Mucosa of rectum (tissue), 2 donors: Measurements from ENCODE around the gene NEK9.

Experiments used
- H3K27ac ChIP-seq, 2 donors: one replicate each; pipeline ENCODE4 v1.7.0; 2013; ENCODE audit warnings: inconsistent platforms in 2 of 2, low read depth in 2 of 2, low read length in 2 of 2
- H3K27me3 ChIP-seq, 2 donors: one replicate each; pipeline ENCODE4 v1.7.0; 2013; ENCODE audit warnings: low read length in 2 of 2; ENCODE audit not compliant: control insufficient read depth in 2 of 2, insufficient read depth in 2 of 2
- H3K36me3 ChIP-seq, 2 donors: one replicate each; pipeline ENCODE4 v1.7.0; 2013; ENCODE audit warnings: low read length in 2 of 2; ENCODE audit not compliant: control insufficient read depth in 2 of 2, insufficient read depth in 2 of 2
- H3K4me1 ChIP-seq, 2 donors: one replicate each; pipeline ENCODE4 v1.7.0; 2013; ENCODE audit warnings: low read length in 2 of 2, mild to moderate bottlenecking in 1 of 2; ENCODE audit not compliant: control insufficient read depth in 2 of 2, insufficient read depth in 2 of 2
- H3K4me3 ChIP-seq, 2 donors: one replicate each; pipeline ENCODE4 v1.7.0; 2013; ENCODE audit warnings: low read length in 2 of 2
- H3K9ac ChIP-seq, 2 donors: one replicate each; pipeline ENCODE4 v1.7.0; 2013; ENCODE audit warnings: low read length in 2 of 2, low read depth in 1 of 2, mild to moderate bottlenecking in 1 of 2
- H3K9me3 ChIP-seq, 2 donors: one replicate each; pipeline ENCODE4 v1.7.0; 2013; ENCODE audit warnings: low read length in 2 of 2; ENCODE audit not compliant: control insufficient read depth in 2 of 2
- donor health status: healthy.
- donor health status: Normal muscosa, but diverticular disease.

The NEK9 gene

DNA sequence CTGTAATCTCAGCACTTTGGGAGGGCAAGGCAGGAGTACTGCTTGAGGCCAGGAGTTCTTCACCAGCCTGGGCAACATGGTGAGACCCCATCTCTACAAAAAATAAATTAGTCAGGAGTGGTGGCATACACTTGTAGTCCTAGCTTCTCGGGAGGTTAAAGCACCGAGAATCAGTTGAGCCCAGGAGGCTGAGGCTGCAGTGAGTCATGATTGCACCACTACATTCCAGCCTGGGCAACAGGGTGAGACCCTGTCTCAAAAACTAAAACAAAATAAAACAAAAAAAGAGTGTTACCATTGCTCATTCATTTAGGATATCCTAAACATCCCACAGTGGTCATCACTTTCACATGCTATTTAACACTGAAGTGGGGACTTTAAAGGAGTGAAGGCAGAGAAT lies 7.8 kb downstream of the NEK9 start:
- H3K27me3 ChIP-seq: no peaks in the 10 kb centered on the region
- no peaks in the 10 kb centered on the region for H3K4me1 ChIP-seq
- H3K9me3 ChIP-seq: no peaks in the 10 kb centered on the region
- H3K4me3 ChIP-seq: no peak overlapping the region
- H3K36me3 ChIP-seq: peaks cover 37 to 54% of the 10 kb centered on the region in 2 donors
- H3K9ac ChIP-seq: no peak overlapping the region
- H3K27ac ChIP-seq: no peak overlapping the region

DNA sequence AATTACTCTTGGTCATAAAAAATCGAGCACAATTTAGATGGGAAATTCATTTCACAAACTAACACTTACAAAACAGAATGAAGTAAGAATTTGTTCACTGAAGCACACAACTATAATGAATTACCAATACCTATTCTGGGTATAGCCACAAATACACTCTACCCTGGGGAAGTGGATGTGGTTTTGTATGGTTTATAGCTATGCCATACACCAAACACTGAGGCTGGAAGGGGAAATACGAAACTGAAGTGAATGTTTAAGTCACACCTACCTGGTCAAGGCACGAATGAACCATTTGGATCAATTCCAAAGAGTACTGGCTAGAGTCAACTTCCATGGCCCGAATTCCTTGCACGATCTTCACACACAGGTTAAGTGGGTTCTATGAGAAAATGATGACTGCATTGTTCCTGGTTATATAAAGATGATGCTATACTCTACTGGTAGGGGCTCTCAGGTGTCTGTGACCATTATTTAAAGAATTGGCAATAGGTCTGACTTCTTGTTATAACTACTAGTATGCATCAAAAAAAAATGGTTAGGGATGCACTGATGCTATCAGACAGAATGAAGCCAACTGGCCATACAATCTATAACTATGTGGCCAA lies 12.8 kb downstream of the NEK9 start:
- Histone ChIP-seq H3K27ac (no peak overlapping the region), H3K9ac (no peak overlapping the region), H3K4me1 (no peaks in the 10 kb centered on the region), H3K4me3 (no peak overlapping the region), H3K36me3 (peaks cover 71 to 75% of the 10 kb centered on the region in 2 donors), H3K27me3 (no peaks in the 10 kb centered on the region), H3K9me3 (no peaks in the 10 kb centered on the region)

DNA sequence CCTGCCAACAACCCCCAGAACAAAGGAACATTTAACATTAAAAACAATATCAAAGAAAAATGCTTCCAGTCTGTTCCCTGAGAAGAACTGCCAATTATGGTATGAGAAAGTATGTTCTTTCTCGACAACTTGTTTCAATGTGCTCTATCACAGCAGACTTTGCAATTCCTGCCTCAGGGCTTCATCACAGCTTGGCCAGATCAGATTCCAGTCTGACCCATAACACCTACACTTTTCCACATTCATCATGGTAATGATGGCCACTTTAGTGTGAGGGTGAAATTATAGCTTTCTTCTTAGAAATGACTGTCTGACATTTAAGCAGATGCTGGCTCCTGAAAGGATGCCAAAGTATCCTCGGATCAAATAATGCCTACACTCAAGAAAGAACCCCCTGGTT lies 17.0 kb downstream of the NEK9 start:
- H3K36me3 ChIP-seq: peaks cover 69 to 75% of the 10 kb centered on the region in 2 donors
- no peaks in the 10 kb centered on the region for H3K27me3 ChIP-seq
- H3K27ac ChIP-seq: no peak overlapping the region
- H3K4me3 ChIP-seq: no peak overlapping the region
- H3K9ac ChIP-seq: no peak overlapping the region
- H3K9me3 ChIP-seq: no peaks in the 10 kb centered on the region
- H3K4me1 ChIP-seq: no peaks in the 10 kb centered on the region

DNA sequence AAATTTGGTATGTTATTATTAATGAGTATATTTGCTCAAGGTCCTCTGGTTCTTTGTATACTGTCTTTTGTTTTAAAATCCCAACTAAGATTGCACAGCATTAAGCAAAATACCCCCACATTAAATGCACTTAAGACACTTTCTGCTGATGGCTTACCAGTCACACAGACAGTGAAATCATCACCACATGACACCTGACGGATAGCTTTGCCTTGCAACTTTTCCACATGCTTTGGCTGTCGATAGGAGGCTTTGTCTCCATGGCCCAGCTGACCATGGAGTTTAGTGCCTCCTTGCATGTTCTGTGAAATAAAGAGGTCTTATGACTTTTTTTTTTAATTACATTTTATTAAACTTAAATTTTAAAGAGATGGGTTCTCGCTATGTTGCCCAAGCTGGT lies 19.7 kb downstream of the NEK9 start:
- no peaks in the 10 kb centered on the region for H3K27me3 ChIP-seq
- no peak overlapping the region for H3K9ac ChIP-seq
- H3K4me1 ChIP-seq: no peaks in the 10 kb centered on the region
- no peaks in the 10 kb centered on the region for H3K9me3 ChIP-seq
- no peak overlapping the region for H3K4me3 ChIP-seq
- H3K27ac ChIP-seq: no peak overlapping the region
- peaks cover 44 to 64% of the 10 kb centered on the region in 2 donors for H3K36me3 ChIP-seq

DNA sequence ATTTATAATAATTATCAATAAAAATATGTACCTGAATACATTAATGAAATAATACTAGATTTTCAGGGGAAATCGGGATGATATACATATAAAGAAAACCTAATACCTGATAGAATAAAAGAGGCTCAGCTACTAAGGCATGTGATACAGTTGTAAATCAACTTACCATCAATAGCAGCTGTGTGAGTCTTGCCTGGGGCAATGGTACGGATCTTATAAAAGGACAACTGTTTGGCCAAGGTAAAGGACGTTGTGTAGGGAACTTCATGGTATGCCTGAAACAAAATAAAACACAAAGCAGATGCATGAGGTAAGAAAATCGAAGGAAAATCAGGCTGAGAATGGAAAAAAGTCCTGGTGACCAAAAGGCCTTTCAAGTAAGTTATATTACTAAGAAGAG lies 25.4 kb downstream of the NEK9 start:
- no peak overlapping the region for H3K9ac ChIP-seq
- H3K27ac ChIP-seq: no peak overlapping the region
- peaks cover 0 to 3% of the 10 kb centered on the region in 2 donors for H3K4me1 ChIP-seq
- no peak overlapping the region for H3K4me3 ChIP-seq
- H3K9me3 ChIP-seq: no peaks in the 10 kb centered on the region
- H3K36me3 ChIP-seq: peaks cover 37 to 54% of the 10 kb centered on the region in 2 donors
- no peaks in the 10 kb centered on the region for H3K27me3 ChIP-seq

DNA sequence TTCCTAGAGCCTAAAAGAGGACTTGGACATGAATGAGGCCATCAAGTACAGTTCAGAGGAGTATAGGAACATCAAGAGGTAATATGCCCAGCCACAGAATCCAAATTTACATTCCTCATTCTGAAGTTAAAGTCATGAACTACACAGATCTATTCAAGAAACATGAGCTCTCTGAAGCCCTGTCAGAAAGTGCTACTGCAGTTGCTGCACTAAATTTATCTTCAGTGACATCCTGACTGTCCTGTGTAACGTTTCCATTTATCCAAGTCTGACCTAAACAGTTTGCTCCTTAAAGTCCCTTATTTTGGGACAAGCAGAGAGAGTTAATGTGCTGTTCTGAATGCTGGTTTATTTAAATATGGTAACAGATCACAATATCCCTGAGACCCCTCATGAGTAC lies 28.2 kb downstream of the NEK9 start:
- no peak overlapping the region for H3K9ac ChIP-seq
- peaks cover 45 to 60% of the 10 kb centered on the region in 2 donors for H3K36me3 ChIP-seq
- H3K9me3 ChIP-seq: no peaks in the 10 kb centered on the region
- H3K27me3 ChIP-seq: no peaks in the 10 kb centered on the region
- no peak overlapping the region for H3K27ac ChIP-seq
- H3K4me1 ChIP-seq: peaks cover 0 to 3% of the 10 kb centered on the region in 2 donors
- H3K4me3 ChIP-seq: no peak overlapping the region

DNA sequence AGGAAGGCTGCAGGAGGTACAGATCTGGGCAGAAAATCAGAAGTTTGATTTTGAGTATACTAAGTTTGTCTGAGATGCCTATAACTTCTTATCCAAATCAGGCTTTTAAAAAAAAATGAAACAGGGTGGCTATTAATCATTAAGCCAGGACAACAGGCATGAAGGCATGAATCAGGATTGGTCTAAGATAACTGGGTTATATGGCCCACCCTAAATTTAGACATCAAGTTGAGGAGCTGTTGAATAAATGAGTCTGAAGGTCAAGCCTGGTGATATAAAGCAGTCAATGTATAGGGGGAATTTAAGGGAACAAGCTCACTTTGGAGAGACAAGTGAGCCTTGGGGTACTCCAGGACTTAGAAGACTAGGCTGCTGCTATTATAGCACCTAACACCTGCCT lies 28.6 kb downstream of the NEK9 start:
- H3K9me3 ChIP-seq: no peaks in the 10 kb centered on the region
- H3K9ac ChIP-seq: no peak overlapping the region
- H3K36me3 ChIP-seq: peaks cover 47 to 57% of the 10 kb centered on the region in 2 donors
- H3K27ac ChIP-seq: no peak overlapping the region
- peaks cover 0 to 3% of the 10 kb centered on the region in 2 donors for H3K4me1 ChIP-seq
- H3K4me3 ChIP-seq: no peak overlapping the region
- H3K27me3 ChIP-seq: no peaks in the 10 kb centered on the region

DNA sequence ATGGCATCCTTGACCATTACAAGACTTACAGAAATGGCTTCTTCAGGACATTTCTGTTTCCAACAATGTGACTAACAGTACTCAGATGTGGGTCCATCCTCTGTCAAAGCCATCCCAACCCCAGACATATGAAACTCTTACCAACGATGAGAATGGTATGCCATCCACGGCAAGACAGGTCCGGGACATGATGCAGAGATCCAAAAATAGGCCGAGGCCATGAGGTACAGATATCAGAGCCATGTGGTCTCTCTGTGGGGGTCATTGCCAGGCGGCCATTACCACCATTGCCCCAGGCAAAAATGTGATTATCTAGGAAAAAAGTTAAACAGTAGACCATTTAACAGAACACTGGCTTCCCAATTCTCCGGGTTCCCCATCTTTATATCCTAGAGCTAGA lies 29.9 kb downstream of the NEK9 start:
- H3K9me3 ChIP-seq: no peaks in the 10 kb centered on the region
- H3K27ac ChIP-seq: no peak overlapping the region
- H3K4me1 ChIP-seq: peaks cover 0 to 3% of the 10 kb centered on the region in 2 donors
- H3K4me3 ChIP-seq: no peak overlapping the region
- H3K27me3 ChIP-seq: no peaks in the 10 kb centered on the region
- no peak overlapping the region for H3K9ac ChIP-seq
- H3K36me3 ChIP-seq: peaks cover 47 to 65% of the 10 kb centered on the region in 2 donors

DNA sequence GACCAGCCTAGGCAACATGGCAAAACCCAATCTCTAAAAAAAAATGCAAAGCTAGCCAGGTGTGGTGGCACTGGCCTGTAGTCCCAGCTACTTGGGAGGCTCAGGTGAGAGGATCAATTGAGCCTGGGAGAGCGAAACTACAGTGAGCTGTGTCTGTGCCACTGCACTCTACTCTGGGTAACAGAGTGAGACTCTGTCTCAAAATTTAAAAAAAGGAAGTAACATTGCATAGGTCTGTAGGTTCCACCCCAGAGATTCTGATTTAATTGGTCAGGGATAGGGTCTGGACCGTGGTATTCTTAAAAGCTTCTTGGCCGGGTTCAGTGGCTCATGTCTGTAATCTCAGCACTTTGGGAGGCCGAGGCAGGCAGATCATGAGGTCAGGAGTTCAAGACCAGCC lies 31.2 kb downstream of the NEK9 start:
- Histone ChIP-seq H3K27me3 (no peaks in the 10 kb centered on the region), H3K27ac (no peak overlapping the region), H3K9me3 (no peaks in the 10 kb centered on the region), H3K4me3 (no peak overlapping the region), H3K9ac (no peak overlapping the region), H3K4me1 (peaks cover 0 to 3% of the 10 kb centered on the region in 2 donors), H3K36me3 (peaks cover 37 to 60% of the 10 kb centered on the region in 2 donors)

DNA sequence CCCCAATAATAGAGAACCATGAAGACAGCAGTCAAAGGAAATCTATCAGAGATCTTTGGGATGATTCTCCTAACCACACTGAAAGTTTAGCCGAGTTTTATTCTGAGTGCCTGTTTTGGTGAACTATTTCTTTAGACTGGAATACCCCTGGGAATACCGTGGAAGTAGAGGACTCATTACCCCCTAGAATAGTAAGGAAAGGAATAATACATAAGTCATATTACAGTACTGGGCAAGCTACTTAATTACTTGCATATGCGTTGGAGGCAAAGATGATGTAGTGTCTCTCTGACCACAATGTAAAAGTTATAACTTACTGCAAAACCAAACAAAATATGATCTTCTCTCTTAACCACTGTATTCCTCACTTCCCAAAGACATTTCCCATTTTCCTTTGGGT lies 32.0 kb downstream of the NEK9 start:
- H3K9me3 ChIP-seq: no peaks in the 10 kb centered on the region
- H3K4me3 ChIP-seq: no peak overlapping the region
- no peaks in the 10 kb centered on the region for H3K27me3 ChIP-seq
- no peak overlapping the region for H3K9ac ChIP-seq
- peaks cover 0 to 3% of the 10 kb centered on the region in 2 donors for H3K4me1 ChIP-seq
- H3K36me3 ChIP-seq: peaks cover 30 to 56% of the 10 kb centered on the region in 2 donors
- H3K27ac ChIP-seq: no peak overlapping the region

DNA sequence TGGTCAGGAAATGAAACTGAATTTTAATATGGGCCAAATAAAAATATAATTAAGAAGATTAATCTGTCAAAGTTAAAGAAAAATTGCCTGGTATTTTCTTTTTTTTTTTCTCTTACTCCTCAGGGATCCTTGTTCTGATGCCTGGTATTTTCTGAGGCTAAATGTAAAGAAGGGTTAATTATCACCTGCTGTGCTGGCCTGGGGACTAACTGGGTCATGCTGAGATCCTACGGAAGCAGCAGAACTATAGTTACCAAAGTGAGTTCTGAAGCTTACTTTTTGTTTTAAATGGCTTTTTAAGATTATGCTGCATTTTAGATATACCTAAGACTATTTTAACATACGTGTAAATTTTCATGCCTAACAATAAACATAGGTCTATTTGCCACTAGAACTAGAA lies 34.1 kb downstream of the NEK9 start:
- H3K36me3 ChIP-seq: peaks cover 37 to 58% of the 10 kb centered on the region in 2 donors
- no peaks in the 10 kb centered on the region for H3K27me3 ChIP-seq
- H3K27ac ChIP-seq: no peak overlapping the region
- no peaks in the 10 kb centered on the region for H3K9me3 ChIP-seq
- H3K9ac ChIP-seq: no peak overlapping the region
- H3K4me3 ChIP-seq: no peak overlapping the region
- no peaks in the 10 kb centered on the region for H3K4me1 ChIP-seq
